HL-60 (cell line): ENCODE results near the gene HELZ.

Source experiments
- DNase-seq, 2 experiments: peaks; one replicate each; pipeline ENCODE4 v3.0.0-alpha.2; 2010 to 2020; ENCODE audit warnings: low read depth in 1 of 2, low spot score in 1 of 2
- H3K27ac ChIP-seq: fragments of 250-450 bp; sonication (Bioruptor Pico); replicated peaks from 2 replicates; pipeline ENCODE4 v1.5.1; 2020; ENCODE audit warnings: mild to moderate bottlenecking, moderate library complexity
- H3K27me3 ChIP-seq: fragments of 250-450 bp; sonication (Bioruptor Pico); 2 replicates; pipeline ENCODE4 v1.5.1; 2021; ENCODE audit warnings: mild to moderate bottlenecking, moderate library complexity; ENCODE audit not compliant: insufficient read depth, poor library complexity, severe bottlenecking
- H3K4me3 ChIP-seq: replicated peaks from 2 replicates; pipeline ENCODE4 v1.5.1; 2011; ENCODE audit warnings: mild to moderate bottlenecking, control low read depth, low read length; ENCODE audit not compliant: insufficient read depth
- CTCF ChIP-seq: IDR thresholded peaks from one replicate; pipeline ENCODE4 v1.5.1; 2011; ENCODE audit warnings: low read length, control low read depth, inconsistent platforms; ENCODE audit not compliant: insufficient read depth
- GABPA ChIP-seq: IDR thresholded peaks from 2 replicates; pipeline ENCODE4 v1.6.1; 2012; ENCODE audit warnings: low read depth
- POLR2AphosphoS5 ChIP-seq: IDR thresholded peaks from 2 replicates; pipeline ENCODE4 v1.6.1; 2012; ENCODE audit warnings: low read depth
- SPI1 ChIP-seq: IDR thresholded peaks from 2 replicates; pipeline ENCODE4 v1.6.1; 2012; ENCODE audit warnings: low read depth, mild to moderate bottlenecking, borderline replicate concordance
- TF ChIP-seq, protein P1 (sequence below): IDR thresholded peaks from 2 replicates; pipeline ENCODE4 v1.6.1; 2012; ENCODE audit warnings: low read depth; ENCODE audit not compliant: insufficient replicate concordance

The HELZ gene

GRCh38 chr17:67079491-67079890, 165.5 kb downstream of the HELZ start:
- Histone ChIP-seq H3K27me3 (no peaks in the 10 kb centered on the region), H3K4me3 (no peak overlapping the region), H3K27ac (no peak overlapping the region)
- DNase-seq: no peak
- no peak for TF ChIP-seq GABPA
- TF ChIP-seq SPI1: no peak
- no peak for TF ChIP-seq CTCF
- TF ChIP-seq, protein P1, sequence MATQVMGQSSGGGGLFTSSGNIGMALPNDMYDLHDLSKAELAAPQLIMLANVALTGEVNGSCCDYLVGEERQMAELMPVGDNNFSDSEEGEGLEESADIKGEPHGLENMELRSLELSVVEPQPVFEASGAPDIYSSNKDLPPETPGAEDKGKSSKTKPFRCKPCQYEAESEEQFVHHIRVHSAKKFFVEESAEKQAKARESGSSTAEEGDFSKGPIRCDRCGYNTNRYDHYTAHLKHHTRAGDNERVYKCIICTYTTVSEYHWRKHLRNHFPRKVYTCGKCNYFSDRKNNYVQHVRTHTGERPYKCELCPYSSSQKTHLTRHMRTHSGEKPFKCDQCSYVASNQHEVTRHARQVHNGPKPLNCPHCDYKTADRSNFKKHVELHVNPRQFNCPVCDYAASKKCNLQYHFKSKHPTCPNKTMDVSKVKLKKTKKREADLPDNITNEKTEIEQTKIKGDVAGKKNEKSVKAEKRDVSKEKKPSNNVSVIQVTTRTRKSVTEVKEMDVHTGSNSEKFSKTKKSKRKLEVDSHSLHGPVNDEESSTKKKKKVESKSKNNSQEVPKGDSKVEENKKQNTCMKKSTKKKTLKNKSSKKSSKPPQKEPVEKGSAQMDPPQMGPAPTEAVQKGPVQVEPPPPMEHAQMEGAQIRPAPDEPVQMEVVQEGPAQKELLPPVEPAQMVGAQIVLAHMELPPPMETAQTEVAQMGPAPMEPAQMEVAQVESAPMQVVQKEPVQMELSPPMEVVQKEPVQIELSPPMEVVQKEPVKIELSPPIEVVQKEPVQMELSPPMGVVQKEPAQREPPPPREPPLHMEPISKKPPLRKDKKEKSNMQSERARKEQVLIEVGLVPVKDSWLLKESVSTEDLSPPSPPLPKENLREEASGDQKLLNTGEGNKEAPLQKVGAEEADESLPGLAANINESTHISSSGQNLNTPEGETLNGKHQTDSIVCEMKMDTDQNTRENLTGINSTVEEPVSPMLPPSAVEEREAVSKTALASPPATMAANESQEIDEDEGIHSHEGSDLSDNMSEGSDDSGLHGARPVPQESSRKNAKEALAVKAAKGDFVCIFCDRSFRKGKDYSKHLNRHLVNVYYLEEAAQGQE: no peak
- TF ChIP-seq POLR2AphosphoS5: no peak

- Histone ChIP-seq H3K4me3 (no peak overlapping the region), H3K27ac (no peak overlapping the region), H3K27me3 (no peaks in the 10 kb centered on the region)
- no peak for DNase-seq
- no peak for TF ChIP-seq POLR2AphosphoS5
- TF ChIP-seq GABPA: no peak
- no peak for TF ChIP-seq SPI1
- TF ChIP-seq, protein P1: no peak
- no peak for TF ChIP-seq CTCF
Measured at GRCh38 chr17:67078292-67078691, 166.7 kb downstream of the HELZ start.

DNA sequence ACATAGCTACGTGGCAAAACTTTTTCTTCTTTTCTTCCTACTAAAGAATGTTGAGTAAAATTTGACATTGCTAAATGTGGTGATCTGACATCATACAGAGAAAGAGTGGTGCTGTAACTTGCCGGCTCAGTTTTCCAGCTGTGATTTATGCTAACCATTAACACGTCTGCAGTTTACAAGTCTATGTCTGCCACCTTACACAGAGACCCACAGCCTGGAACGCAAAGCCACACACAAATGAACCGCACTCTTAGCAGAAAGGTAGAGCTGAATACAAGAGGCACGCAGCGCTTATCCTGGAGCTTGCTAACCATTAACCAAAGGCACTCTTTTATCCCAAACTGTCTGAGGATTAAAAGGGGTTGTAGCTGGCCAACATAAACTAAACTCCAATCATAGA, 168.7 kb downstream of the HELZ start:
- Histone ChIP-seq H3K27me3 (no peaks in the 10 kb centered on the region), H3K4me3 (no peak overlapping the region), H3K27ac (no peak overlapping the region)
- TF ChIP-seq CTCF (no peak), POLR2AphosphoS5 (no peak), SPI1 (no peak), GABPA (no peak)
- TF ChIP-seq, protein P1: no peak
- no peak for DNase-seq
